GM21423 (cell line): ENCODE results near the gene PSPH.

ENCODE experiments used
- ATAC-seq: cut with Tn5 transposase; IDR thresholded peaks from one replicate; pipeline ENCODE4 v1.9.1; 2021; ENCODE audit warnings: mild to moderate bottlenecking, moderate library complexity; ENCODE audit not compliant: unreplicated experiment

PSPH gene

DNA sequence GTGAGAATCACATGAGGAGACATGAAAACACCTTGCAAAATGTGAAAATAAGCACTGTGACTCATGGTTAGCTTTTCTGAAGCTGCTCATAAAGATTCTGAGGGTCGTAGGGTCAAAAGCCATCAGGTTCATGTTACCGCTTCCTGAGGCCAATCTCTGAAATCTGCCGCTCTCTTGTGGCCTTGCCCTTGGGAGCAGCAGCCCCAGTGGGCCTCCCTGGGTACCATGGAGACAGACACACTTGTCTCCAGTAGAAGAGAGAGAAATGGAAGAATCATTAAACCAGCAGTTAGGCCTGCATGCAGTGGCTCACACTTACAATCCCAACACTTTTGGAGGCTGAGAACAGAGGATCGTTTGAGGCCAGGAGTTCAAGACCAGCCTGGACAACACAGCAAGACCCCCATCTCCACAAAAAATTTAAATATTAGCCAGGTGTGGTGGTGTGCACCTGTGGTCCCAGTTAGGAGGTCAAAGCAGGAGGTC is 44.0 kb downstream of the PSPH start:
- ATAC-seq, result no peak

- ATAC-seq, result no peak
Measured at GRCh38 chr7:56003749-56004148, 47.5 kb downstream of the PSPH start.

- no peak for ATAC-seq
Measured at GRCh38 chr7:55996856-55997500, 54.3 kb downstream of the PSPH start.

- no peak for ATAC-seq
Measured at GRCh38 chr7:55992346-55992745, 58.9 kb downstream of the PSPH start.

GRCh38 chr7:55983537-55983936 is 67.7 kb downstream of the PSPH start:
- no peak for ATAC-seq

DNA sequence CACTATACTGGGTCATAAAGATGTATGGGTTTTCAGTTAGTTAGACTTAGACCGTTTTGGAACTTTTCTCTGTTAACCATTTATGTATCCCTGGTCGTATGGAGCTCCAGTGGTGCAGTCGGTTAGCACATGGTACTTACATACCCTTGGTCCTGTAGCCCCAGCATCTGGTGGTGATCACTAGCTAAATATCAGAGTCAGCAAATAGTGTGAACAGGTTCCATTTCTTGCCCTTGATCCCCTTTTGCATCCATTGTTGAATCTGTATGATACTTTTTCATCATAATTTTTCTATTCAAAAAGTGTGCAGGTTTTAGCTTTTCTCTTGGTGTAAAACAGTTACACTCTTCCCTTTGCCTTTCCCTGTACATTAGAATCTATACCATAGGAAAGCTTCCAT is 71.0 kb downstream of the PSPH start:
- no peak for ATAC-seq

- no peak for ATAC-seq
Measured at GRCh38 chr7:55977831-55978230, 73.4 kb downstream of the PSPH start.

GRCh38 chr7:55975988-55976633 is 75.1 kb downstream of the PSPH start:
- ATAC-seq, result no peak

GRCh38 chr7:55973747-55974250 is 77.4 kb downstream of the PSPH start:
- no peak for ATAC-seq

DNA sequence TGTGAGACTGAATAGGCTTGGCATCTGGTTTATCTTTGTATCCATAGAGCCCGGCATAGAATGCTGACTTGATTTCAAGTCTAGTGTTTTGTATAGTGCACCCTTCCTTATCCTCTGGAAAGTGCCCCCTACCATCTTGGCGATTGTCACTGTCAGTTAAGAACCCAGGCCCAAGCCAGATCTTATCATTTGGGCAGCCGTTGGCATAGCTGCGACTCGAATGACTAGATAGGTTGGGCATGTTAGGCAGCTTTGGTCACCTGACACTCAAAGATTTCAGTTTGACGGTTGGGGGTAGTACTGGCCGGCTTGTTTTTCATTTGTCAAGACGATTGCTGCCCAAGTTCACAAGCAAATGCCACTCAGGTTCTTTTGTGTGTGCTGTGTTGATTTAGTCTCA is 80.3 kb downstream of the PSPH start:
- no peak for ATAC-seq

- no peak for ATAC-seq
Measured at GRCh38 chr7:55970561-55970960, 80.7 kb downstream of the PSPH start.

GRCh38 chr7:55969391-55969790 is 81.9 kb downstream of the PSPH start:
- no peak for ATAC-seq

DNA sequence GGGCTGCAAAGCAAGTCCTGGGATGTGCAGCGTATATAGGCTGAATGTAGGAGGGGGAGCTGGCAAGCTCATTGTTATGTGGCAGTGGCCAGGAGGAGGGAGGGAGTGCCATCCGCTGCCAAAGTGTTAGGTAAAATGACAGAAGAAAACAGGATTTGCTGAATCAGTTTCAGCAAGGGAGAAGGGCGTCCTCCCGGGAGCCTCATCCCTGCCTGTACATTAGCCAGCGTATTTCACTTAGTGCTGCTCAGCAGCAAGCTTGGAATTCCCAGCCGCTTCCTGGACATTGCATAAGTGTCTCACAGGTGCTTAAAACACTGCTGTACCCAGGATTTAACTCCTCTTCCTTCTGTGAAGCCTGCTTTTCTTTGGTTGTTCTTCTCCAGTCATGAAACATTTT is 84.4 kb downstream of the PSPH start:
- ATAC-seq, result no peak

DNA sequence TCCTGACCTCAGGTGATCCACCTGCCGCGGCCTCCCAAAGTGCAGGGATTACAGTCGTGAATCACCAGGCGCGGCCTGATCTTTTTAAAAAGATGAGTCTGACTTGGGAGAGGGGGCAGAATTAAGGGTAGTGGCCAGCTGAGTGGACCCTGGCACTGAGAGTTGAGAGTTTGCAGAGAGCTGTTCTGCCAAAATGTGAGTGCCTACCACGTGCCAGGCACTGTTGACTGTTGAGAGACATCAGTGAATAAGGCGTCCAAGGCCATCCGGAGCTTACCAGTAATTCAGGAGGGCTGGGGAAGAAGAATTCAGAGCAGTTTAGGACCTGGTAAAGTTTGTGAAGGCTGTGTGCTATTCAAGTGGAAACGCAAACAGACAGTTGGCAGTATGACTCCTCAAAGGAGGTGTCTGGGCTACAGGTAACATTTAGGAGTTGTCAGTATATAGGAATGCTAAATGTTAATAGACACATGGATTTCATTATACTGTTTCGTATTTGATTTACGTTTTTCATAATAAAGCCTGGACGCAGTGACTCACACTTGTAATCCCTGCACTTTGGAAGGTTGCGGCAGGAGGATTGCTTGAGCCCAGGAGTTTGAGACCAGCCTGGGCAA is 85.3 kb downstream of the PSPH start:
- ATAC-seq, result no peak

DNA sequence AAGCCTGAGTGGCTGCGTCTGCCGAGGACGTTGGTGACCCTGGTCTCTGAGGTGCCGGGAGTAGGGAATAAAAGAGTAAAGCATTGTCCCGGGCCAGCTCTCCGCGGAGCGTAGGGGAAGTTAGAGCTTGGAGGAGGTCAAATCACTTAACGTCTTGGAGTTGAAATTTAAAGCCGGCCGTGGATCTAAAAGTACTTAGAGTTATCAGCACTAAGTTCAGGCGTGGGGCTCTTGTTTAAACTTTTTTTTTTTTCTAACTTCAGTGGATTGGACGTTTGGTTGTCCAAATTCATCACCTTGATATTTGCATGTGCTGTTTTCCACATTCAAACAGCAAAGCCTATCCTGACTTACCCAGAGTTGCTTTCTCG is 86.2 kb downstream of the PSPH start:
- ATAC-seq, result no peak

GRCh38 chr7:55964261-55965099 is 86.8 kb downstream of the PSPH start, which contains the start of gene NIPSNAP2:
NIPSNAP2 (plus strand) TSS chr7:55964585; CDS start chr7:55964610, 25 bp downstream.
- ATAC-seq, result peak; percentile 81

GRCh38 chr7:55963584-55964168 is 87.6 kb downstream of the PSPH start:
- ATAC-seq, result no peak

GRCh38 chr7:55962014-55962413 is 89.2 kb downstream of the PSPH start:
- ATAC-seq, result no peak
